ENCODE results near the gene ATG12.

DNA sequence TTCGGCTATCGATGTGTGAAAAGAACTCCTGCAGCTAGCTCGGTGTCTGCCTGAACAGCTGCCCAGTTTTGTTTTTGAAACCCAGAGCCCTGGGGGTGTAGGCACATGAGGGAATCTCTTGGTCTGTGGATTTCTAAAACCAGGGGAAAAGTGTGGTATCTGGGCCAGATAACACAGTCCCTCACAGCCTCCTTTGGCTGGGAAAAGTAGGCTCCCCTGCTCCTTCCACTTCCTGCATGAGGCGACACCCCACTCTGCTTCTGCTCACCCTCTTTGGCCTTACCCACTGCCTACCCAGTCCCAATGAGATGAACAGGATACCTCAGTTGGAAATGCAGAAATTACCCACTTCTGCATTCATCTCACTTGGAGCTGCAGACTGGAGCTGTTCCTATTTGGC lies 15.4 kb downstream of the ATG12 start:
- TF ChIP-seq CTCF (IDR thresholded peaks at IDR 0.05) (no peak), POLR2A (IDR thresholded peaks at IDR 0.05) (no peak), POLR2AphosphoS5 (IDR thresholded peaks at IDR 0.05) (no peak)
